ENCODE data around the gene CEP164.

GRCh38 chr11:117387992-117388755 lies 60.5 kb downstream of the CEP164 start:
- TF ChIP-seq CTCF (IDR thresholded peaks at IDR 0.05) (no peak), EP300 (IDR thresholded peaks at IDR 0.05) (no peak), POLR2AphosphoS5 (IDR thresholded peaks at IDR 0.05) (no peak)
